ENCODE data around the gene FAM111A.

The FAM111A gene

DNA sequence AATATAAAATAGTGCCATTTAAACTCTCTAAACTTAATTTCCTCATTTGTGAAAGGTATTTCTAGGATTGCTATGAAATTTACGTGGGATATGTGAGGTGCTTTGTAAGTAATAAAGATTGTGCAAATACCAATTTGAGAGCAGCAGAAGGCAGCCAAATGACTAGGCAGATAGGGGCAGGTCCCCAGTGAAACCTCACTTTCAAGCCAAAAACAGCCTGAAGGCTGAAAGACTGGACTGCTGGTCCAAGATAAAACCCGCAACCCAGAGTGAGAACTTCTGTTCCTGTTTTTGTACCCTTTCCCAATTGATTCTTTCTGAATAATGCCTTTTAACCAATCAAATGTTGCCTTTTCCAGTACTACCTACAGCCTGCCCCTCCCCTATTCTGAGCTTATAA, 36.5 kb downstream of the FAM111A start:
- no peak for DNase-seq (ENCODE audit: low read depth, low spot score)

DNA sequence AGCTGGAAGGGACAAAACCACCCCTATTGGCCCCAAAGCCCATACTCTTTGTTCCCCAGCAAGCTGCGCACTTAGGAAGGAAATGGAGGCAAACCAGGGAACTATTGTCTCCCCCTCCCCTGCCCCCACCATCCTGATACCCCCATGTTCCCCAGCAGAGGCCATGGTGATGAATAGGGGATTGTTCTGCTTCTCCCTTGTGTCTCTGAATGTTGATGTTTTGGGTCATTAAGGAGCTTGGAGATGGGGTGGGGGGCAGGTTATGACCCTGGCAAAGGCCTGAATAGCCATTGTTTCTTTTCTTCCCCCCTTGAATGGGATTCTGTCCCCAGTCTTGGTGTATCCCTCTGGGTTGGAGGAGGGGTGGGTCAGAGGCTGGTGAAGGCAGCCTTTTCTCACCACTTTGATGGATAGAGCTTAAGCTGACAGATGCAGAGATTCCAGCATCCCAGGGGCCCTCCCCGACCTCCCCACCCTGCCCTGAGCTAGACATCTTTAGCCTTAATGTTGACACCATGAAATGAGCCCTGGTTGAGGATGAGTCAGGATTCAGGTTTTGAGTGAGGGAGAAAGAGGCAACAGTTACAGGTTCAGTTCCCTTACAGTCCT, 37.6 kb downstream of the FAM111A start:
- DNase-seq (ENCODE audit: low read depth, low spot score): no peak

DNA sequence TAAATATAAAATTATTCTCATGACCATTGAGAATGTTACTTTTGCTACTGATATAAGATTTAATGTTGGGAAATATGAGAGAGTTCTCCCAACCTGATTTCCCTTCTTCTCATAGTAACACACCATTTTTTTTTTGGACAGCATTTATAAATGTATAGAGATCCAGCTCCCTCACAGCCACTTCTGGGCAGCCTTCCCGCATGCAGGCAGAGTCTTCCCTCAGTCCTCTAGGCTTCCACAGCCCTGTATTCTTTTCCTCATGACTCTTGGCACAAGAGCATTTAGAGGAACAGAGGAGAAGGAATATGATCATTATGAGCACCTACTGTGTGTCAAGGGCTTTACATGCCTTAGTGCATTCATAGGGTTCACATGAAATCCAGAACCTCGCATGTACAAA, 38.3 kb downstream of the FAM111A start:
- DNase-seq (ENCODE audit: low read depth, low spot score): no peak

DNA sequence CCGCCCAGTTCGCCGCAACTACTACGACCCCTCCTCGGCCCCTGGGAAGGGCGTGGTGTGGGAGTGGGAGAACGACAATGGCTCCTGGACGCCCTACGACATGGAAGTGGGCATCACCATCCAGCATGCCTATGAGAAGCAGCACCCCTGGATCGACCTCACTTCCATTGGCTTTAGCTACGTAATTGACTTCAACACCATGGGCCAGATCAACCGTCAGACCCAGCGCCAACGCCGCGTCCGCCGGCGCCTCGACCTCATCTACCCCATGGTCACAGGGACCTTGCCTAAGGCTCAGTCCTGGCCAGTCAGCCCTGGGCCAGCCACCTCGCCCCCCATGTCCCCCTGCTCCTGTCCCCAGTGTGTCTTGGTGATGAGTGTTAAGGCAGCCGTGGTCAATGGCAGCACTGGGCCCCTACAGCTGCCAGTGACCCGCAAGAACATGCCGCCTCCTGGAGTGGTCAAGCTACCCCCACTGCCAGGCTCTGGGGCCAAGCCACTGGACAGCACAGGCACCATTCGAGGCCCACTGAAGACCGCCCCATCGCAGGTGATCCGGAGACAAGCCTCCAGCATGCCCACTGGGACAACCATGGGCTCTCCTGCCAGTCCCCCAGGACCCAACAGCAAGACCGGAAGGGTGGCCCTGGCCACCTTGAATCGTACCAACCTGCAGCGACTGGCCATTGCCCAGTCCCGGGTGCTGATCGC, 39.2 kb downstream of the FAM111A start:
- DNase-seq (ENCODE audit: low read depth, low spot score): no peak

DNA sequence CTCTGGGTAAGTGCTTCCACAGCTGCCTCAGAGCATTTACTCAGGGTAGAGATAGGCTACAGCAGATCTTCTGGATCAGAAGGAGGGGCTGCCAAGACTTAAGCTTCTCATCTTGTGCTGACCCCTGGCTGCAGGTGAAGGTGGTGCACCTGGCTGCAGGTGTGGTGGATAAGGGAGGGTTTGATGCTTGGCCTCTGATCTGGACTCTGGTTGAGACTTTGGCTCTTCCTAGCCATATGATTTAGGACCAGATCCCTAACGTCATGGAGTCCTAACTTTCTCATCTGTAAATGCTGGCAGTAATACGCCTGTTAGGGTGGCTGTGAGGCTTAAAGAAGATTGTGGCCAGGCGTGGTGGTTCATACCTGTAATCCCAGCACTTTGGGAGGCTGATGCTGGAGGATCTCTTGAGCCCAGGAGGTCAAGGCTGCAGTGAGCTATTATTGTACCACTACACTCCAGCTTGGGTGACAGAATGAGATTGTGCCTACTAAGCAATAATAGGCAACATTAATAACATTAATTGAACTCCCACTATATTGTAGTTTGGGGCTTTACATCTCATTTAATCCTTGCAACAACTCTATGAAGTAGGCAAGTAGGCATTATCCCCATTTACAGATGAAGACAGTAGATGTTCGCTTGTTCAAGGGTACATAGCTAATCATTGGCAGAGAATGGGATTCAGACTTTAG, 39.9 kb downstream of the FAM111A start:
- no peak for DNase-seq (ENCODE audit: low read depth, low spot score)

DNA sequence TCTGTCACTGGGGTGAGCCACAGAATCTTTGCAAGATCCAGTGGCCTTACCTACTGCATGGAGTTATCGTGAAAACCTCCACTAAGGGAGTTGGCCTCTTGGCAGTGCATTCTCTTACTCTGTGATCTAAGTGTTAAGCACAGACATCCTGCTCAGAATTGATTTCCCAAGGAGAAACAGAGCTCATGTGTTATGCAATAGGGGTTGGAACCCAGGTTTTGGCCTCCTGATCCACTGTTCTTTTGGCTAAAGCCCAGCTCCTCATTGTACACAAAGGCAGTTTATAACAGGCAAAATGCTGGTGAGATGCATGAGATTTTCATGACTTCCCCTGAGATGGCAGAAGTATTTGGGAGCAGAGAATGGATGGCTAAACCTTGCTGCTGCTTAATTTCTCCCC, 41.1 kb downstream of the FAM111A start:
- DNase-seq (ENCODE audit: low read depth, low spot score): no peak

DNA sequence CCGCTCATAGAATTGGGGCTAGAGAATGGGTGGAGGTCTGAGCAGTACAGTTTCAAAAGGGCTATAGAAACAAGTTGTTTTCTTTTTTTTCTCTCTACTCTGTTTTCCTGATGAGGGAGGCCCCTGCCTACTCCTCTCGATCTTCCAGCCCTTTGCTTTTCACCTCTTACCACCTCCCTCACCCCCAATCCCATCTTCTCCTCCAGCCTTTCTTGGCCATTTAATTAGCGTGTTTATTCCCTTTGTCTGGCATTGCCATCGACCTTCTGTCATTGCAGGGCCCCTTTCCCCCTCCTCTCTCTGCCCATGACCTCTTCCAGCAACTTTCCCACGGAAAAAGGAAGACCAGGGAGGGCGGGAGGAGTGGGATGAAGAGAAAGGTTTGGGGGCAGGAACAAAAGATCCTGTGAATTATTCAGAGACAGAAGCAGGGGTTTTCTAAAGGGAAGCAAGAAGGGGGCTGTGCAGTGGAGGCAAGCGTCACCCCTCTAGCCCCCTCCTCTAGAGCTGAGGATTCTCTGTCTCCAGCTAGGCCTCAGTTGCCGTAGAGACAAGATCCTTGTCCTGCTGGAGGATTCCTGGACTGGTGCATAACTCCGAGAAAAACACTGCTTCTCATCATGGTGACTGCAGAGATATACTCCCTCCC, 42.2 kb downstream of the FAM111A start:
- no peak for DNase-seq (ENCODE audit: low read depth, low spot score)

DNA sequence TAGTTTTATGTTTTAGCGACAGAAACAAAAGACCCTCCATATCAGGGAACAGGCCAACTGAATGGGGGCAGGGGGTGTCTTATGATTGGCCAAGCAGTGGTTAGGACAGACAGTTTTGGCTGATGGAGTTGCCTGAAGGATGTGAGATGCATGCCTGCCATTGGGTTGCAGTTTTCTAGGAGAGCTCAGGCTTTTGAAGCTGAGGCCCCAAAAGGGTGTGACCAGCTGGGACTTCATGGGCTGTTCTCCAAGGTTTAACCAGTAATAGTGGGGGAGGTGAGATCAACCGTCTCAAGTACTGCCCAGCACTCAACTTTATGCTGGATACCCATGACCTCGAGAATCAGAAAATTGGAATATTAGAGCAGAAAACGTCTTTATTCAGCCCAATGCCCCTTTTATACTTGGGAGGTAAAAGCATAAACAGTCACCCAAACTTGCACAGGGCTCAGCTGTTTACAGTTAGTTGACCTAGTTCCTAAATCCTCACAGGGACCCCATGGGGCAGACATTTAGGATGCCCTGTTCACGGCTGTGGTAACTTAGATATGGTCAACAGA, 42.8 kb downstream of the FAM111A start:
- DNase-seq (ENCODE audit: low read depth, low spot score): no peak

DNA sequence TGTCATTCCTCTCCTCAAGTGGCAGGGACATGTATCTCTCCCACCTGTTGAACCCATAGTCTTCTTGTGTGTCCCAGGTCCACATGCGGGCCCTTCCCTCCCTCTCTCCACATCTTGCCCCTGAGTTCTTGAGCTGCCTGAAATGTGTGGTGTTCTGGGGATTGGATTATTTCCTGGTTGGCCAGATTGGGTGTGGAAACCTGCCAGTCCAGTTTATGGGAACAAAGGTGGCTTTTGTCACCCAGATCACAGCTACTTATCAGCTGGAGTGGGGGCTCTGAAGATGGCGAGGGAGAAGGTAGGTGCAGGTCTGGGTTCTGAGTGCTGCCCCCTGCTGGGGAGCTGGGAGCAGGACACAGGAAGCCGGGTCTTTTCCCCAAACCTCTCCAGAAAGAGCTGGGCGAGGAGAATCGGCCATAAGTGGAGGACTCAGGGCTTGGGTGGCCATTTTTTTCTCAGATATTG, 43.5 kb downstream of the FAM111A start:
- DNase-seq (ENCODE audit: low read depth, low spot score): no peak

DNA sequence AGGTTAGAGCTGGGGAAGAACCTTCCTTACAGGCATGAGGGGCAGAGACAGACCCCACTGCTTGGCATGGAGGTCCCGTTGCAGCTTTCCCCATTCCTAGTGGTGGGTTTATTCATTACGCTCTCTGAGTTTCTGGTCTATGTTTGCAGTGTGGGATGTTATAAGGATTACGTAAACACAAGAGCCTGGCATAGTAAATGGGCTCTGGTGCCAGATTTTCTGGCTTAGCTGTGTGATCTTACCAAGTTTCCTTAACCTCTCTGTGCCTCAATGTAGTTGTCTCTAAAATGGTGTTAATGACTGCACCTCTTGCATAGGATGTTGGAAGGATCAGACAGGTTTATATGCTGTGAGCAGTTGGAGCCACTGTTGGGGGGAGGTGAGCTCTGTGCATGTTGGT, 44.4 kb downstream of the FAM111A start:
- no peak for DNase-seq (ENCODE audit: low read depth, low spot score)

DNA sequence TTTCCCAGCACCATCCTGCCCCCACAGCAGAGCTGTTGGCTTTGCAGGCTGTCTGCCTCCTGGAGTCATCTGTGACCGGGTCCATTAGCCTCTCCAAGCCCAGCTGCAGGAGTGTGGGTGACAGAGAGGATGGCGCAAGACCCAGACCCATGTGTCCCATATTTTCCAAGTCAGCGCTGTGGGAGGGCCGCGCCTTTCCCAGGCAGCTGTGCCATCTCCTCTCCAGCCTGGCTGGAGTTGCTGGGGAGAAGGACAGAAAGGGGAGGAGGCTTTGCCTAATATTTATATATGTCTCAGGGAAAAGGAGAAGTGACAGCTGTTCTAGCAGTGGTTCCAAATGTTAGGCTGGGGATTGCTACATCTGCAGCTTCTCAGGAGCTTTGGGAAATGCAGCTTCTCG, 44.9 kb downstream of the FAM111A start:
- no peak for DNase-seq (ENCODE audit: low read depth, low spot score)

DNA sequence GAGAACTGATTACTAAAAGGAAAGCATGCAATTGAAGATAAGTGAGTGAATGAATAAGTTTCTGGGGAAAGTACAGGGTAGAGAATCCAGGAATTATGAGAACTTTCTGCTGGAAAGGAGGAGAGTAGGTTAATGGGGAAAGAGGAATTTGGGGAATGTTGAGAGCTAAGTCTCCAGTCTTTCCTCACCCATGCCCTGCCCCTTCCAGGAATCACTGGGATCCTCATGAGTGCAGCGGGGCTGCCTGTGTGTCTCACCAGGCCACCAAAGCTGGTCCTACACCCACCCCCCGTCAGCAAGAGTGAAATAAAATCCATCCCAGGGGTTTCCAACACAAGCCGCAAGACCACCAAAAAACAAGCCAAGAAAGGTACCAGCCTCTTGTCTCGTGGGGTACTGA, 46.3 kb downstream of the FAM111A start:
- DNase-seq (ENCODE audit: low read depth, low spot score): no peak

DNA sequence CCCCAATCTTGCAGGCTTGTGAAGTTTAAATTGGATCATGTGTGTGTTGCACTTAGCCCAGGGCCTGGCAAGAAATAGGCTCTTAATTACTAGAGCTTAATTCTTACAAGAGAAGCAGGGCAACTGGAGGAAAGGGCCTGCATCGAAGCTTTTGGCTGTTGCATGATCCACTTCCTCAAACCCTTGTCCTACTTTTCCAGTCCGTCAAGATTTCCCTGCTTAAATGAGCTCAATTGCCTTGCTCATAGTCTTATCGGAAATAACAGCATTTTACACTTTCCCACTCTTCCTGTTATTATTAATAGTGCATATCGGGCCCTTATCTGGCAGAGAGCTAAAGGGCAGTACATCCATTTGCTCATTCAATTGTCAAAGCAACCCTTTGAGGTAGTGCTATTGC, 47.3 kb downstream of the FAM111A start:
- DNase-seq (ENCODE audit: low read depth, low spot score): no peak

DNA sequence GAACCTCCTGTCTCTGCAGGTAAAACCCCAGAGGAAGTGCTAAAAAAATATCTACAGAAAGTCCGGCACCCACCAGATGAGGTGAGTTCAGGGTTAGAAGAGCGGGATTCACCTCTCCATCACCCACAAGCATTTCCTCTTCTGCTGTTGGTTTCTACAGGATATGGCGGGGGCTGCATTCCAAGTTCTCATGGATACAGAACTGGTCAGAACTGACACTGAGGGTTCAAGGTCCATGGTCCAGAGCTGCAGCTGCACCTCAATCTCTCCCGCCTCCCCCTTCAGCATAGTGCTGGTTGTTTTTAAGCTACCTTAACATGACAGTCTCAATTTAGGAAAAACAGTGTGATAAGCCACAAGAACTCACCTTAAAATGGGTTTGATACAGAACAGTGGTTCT, 48.4 kb downstream of the FAM111A start:
- DNase-seq (ENCODE audit: low read depth, low spot score): no peak

DNA sequence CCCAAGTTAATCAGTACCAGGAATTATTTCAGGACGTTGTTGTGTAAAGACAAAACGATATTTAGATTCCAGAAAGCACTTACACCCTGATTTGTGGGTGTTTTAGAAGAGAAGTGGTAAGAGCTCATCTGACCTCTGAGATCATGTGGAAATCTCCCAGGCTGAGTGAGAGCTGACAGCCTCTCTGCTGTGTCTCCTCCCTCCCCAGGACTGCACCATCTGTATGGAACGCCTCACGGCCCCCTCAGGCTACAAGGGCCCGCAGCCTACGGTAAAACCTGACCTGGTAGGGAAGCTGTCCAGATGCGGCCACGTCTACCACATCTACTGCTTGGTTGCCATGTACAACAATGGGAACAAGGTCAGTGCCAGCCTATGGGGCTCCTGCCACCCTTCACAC, 49.2 kb downstream of the FAM111A start:
- no peak for DNase-seq (ENCODE audit: low read depth, low spot score)

DNA sequence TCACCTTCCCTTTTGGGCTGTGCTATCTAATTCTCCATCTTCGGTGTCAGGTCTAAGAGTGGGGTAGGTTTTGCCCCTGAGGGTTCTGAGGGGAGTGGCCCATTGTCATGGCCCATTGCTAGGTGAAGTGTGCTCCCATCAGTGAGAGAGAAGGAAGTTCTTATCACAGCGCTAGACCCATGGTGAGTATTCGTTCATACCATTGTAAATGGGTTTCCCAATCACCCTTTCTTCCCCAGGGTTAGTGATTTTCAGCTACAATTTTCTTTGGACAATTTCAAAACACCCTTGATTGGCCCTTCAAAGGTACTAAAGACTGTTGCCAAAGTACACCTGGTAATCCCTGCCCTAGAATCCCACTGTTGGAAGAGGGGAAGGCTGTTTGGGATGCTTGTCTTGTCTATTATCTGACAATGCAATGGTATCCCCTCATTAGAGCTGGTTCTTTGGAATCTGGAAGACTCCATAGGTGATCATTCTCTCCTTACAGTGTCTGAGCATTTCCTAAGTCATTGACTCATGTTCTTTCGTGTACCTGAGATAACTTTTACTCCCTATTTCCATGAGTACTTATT, 49.9 kb downstream of the FAM111A start:
- DNase-seq (ENCODE audit: low read depth, low spot score): no peak

DNA sequence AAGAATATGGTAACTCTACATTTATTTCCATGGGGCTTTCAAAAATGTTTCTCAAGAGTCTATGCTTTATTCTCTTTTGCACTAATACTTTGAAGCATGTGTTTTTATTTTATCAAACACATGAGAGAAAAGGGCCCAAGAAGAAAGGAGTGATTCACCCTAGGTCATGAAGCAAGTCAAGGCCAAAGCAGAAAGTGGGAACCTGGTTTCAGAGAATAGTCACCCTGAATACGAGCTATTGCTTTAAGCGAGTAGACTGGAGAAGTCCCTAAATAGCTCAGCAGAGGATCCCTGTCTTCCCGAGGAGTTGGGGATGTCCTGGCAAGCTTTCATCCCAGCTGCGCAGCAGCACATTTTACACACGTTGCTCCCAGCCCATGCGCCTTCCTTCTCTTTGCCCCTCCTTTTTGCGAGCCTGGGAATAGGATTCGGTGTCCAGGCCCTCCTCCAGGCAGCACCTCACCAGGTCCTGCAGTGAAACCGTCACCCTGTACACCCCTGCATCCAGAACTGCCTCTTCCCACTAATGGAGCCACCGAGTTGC, 51.0 kb downstream of the FAM111A start:
- no peak for DNase-seq (ENCODE audit: low read depth, low spot score)

DNA sequence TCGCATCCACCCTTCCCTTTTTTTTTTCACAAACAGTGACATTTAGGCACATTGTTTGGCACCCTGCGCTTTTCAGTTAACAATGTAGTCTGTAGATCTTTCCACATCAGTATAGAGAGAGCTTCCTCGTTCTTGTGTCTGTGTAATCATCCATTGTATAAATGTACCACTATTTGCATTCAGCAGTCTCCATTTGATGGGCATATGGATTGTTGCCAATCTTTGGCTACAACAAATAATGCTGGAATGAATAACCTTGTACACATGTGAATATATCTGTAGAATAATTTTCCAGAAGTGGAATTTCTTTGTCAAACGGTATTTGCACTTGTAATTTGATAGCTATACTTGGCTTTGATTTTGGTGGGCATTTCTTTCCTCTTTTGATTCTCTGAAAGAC, 52.9 kb downstream of the FAM111A start:
- no peak for DNase-seq (ENCODE audit: low read depth, low spot score)

DNA sequence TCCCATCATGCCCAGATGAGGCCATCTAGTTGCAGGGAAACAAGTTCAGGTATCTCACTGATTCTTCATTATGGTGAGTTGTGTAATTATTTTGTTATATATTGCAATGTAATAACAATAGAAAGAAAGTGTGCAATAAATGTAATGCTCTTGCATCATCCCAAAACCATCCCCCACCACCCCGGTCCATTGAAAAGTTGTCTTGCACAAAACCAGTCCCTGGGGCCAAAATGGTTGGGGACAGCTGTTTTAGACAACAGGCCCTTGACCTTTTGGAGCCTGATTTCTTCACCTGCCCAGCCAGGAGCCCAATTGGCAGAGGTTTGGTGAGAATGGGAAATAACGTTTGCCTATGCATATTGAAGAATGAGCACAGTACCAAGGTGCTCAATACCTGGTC, 54.1 kb downstream of the FAM111A start:
- DNase-seq (ENCODE audit: low read depth, low spot score): no peak

DNA sequence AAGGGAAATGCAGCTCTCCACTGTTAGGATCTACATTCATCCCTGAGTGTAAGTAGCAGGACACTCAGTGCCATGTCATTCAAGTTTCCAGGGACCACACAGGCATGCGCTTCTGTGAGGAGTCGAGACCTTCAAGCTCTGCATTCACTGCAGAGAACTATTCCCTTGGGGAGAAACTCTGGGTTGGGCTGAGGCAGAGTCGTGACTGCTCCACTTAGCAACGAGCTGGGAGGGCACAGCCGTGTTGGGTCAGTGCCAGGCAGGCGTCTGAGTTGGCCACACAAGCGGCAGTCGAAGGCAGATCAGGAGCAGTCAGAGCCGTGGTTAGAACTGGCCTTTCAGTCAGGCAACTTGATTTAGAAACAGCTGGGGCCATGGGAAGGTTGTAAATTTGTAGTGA, 55.3 kb downstream of the FAM111A start:
- no peak for DNase-seq (ENCODE audit: low read depth, low spot score)

DNA sequence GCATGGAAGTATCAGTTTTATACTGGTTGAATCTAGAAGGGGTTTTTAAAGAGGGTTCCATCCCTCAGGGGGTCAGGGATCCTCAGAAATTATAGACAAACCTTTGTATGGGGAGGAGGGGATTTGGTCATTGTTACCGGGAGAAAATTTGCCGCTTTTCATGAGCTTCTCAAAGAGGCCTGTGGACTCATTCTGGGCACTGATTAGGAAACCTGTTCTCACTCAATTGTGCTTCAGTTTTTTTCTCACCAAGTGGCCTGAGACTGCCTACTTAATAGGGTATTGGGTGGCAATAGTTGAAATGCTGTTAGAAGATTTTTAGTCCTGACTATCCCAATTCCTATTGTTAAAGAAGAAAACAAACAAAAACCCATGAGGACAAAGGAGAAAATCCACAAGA, 56.1 kb downstream of the FAM111A start:
- no peak for DNase-seq (ENCODE audit: low read depth, low spot score)

Measured in smooth muscle cell of the brain vasculature (primary cell).